ENCODE measurements around the gene NPM1.
A peak's percentile ranks its signal among the peaks of the same experiment; 100 is the strongest.

- TF ChIP-seq POLR2A (IDR thresholded peaks at IDR 0.05) (no peak), CTCF (IDR thresholded peaks at IDR 0.05) (peak in 2 of 4 experiments; percentile 21 to 28), EP300 (IDR thresholded peaks at IDR 0.05) (no peak)
These were observed 18.0 kb downstream of the NPM1 start for GRCh38 chr5:171405615-171406014.

Measured in gastroesophageal sphincter (tissue), 3 donors.